NCI-H82 treated with DMSO at 0.1 percent for 48 hours (cell line): ENCODE measurements around the gene LDLRAD4.
"Not testable (repeated sequence)": the region's sequence is repeated elsewhere in the genome, so short reads cannot be mapped to it uniquely, and the experiment has no call there.

Source experiments
- DNase-seq: peaks from one replicate; lab custom pipeline; 2025; ENCODE audit not compliant: unreplicated experiment; lab: John Stamatoyannopoulos, UW

LDLRAD4 gene

GRCh38 chr18:13324880-13325279, 106.3 kb downstream of the LDLRAD4 start:
- DNase-seq = no peak

DNA sequence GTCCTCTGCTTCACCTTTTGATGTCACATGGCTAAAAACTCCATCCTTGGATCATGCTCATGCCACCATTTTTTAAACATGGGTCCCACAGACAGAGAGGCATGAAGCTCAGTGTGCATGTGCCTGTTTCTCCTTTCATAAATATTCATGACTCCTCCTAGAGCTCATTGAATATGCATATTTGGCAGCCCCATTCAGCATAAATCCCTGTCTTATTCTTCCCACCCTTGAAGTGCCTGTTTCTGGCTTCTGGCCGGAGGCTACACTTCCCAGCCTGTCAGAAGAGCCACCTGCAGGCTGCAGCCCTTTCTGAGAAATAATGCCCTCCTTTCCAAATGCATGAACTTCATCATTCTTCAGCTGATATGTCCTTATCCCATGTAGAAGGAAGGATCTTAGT, 109.7 kb downstream of the LDLRAD4 start:
- DNase-seq = no peak

DNA sequence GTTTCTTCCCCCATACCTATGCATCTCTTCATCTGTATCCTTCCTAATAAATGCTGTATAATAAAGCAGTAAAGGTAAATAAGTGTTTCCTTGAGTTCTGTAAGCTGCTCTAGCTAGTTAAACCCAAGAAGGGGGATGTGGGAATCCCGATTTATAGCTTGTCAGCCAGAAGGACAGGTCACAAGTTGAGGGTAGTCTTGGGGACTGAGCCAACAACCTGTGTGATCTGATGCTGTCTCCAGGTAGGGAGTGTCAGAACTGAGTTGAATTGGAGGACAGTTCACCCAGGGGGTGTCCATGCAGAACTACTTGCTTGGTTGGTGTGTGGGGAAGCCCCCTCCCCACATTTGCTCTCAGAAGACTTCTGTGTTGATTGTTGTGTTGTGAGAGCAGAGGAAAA, 112.4 kb downstream of the LDLRAD4 start:
- DNase-seq = no peak

DNA sequence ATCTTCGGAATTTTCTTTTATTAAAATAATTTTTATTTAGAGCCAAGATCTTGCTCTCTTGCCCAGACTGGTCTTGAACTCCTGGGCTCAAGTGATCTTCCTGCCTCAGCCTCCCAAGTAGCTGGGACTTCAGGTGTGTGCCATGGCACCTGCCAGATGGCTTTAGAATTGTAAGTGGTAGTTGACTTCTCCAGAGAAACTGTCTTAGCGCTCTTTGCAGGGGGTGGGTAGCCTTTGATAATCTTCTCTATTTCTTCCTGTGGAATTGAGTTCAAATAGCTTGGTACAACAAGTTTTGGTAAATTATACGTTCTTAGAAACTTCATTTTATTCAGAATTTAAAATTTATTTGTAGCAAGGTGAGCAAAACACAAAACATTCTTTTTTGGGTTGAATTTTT, 113.3 kb downstream of the LDLRAD4 start:
- DNase-seq = no peak

GRCh38 chr18:13332874-13333273, 114.3 kb downstream of the LDLRAD4 start:
- DNase-seq = no peak

GRCh38 chr18:13335903-13336302, 117.3 kb downstream of the LDLRAD4 start:
- no peak for DNase-seq

GRCh38 chr18:13336841-13337240, 118.3 kb downstream of the LDLRAD4 start:
- DNase-seq = no peak

- no peak for DNase-seq
These were observed 118.8 kb downstream of the LDLRAD4 start for GRCh38 chr18:13337369-13337768.

- no peak for DNase-seq
These were observed 119.8 kb downstream of the LDLRAD4 start for GRCh38 chr18:13338318-13338717.

DNA sequence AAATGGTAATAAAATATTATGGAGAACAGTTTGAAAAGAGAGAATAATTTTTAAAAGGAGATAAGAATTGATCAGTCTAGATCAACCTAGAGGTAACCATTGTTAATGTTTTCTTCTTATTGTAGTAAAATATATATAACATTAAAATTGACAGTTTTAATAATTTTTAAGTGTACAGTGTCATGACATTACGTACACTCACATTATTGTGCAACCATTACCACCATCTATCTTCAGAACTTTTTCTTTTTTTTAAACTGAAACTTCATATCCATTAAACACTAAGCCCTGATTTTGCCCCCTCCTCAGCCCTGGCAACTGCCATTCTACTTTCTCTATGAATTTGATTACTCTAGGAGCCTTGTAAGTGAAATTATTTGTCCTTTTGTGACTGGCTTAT, 121.1 kb downstream of the LDLRAD4 start:
- no peak for DNase-seq

DNA sequence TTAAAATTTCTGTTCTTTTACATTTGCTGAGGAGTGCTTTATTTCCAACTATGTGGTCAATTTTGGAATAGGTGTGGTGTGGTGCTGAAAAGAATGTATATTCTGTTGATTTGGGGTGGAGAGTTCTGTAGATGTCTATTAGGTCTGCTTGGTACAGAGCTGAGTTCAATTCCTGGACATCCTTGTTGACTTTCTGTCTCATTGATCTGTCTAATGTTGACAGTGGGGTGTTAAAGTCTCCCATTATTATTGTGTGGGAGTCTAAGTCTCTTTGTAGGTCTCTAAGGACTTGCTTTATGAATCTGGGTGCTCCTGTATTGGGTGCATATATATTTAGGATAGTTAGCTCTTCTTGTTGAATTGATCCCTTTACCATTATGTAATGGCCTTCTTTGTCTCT, 127.9 kb downstream of the LDLRAD4 start:
- DNase-seq = not testable (repeated sequence)

DNA sequence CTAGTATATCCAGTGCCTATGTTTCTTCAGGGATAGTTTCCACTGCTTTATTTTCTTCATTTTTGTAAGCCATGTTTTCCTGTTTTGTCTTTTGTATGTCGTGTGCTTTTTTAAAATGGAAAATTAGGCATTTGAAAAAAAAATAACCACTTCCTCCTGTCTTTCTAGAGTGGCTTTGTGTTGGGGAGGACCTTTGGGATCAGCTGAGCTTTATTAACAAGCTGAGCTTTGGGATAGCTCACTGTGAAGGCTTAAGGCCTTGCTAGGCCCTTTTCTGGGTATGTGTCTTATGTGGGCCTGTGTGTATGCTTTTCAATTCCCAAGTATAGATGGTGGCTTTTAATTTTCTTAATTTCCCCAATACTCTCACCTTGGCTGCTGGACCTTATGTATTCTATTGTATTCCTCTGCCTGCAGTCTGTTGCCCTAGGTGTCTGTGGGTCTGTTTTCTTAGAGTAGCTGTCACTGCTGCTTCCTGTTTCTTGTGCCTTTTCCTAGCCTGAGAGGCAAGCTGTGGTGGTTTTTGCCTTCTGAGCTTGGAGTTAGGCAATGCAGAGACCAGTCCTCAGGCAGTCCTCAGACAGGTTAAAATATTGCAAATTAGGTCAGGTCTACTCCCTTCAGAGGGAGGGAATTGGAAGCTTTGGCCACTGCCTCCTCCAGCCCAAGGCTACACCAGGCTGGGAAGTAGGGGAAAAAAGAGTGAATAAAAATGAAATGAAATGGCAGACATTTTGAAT, 134.7 kb downstream of the LDLRAD4 start:
- DNase-seq = no peak

- DNase-seq = no peak
These were observed 135.8 kb downstream of the LDLRAD4 start for GRCh38 chr18:13354402-13354801.

DNA sequence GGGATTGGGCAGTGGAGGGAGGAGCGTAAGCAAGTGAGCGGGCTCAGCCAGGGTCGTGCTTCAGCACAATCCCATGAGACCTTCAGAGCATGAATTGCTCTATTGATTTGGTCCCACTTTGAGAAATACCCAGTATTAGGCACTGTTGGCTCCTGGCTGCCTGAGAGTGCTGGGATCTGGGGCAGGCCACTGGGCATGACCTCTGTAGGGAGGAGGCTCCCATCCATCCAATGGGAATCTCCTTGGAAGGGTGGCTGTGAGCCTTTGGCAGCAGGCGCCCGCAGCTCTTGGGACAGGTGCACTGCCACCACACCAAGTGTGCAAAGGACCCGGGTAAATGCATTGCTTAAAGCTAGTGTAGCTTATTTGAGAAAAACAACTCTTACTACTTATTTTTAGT, 137.5 kb downstream of the LDLRAD4 start:
- no peak for DNase-seq

- no peak for DNase-seq
These were observed 138.7 kb downstream of the LDLRAD4 start for GRCh38 chr18:13357289-13357688.

GRCh38 chr18:13359210-13359609, 140.7 kb downstream of the LDLRAD4 start:
- no peak for DNase-seq

DNA sequence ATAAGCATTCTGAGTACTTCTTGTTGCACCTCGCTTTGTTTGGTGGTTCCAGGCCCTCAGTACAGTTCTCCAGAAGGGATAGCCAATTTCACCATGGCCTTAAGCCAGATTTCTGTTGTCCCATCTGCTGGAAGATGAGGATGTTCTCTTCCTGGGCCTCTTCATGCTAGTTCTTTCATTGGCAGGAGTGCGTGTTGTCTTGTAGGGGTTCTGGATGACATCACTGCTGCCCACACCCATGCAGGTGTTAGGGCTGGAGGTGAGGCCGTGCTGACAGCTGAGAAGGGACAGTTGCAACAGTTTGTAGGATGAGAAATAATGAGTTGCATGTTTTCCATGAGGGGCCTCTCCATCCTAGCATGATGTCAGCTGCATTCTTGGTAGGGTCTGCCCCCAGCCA, 142.9 kb downstream of the LDLRAD4 start:
- DNase-seq = no peak

DNA sequence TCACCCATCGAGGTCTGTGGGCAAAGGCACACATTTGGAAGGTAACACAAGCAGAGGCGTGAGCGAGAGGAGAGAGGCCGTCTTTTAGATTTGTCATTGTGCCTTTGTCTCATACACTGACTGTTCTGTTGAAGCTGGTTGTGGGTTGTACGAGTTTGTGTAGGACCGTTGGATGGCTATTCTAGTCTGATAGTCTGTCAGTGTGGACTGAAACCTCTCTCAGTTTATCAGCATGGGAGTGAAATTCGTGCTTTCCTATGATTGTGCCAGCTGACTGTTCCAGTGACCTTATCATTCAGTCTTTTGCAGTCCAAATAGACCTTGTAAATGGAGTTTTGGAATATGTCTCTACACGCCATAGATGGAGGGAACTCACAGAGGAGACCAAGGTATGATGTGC, 143.5 kb downstream of the LDLRAD4 start:
- no peak for DNase-seq

GRCh38 chr18:13362607-13363006, 144.0 kb downstream of the LDLRAD4 start:
- DNase-seq = no peak

DNA sequence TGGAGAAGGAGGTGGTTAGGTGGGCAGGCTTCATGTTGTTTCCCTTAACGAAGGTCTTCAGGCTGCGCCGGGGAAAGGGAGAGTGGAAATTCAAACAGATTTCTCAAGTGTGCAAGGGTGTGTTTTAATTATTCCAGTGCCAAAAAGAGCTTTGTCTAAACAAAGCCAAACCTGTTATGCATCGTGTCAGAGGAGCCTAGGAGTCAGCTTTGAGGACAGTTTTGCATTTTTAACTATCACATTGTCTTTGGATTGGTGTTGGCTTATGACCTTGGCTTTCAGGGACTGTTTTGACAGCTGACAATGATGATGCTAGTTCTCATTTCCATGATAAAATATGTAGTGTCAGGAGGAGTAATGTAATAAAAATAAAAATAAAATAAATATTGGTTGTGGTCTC, 144.8 kb downstream of the LDLRAD4 start:
- DNase-seq = no peak

DNA sequence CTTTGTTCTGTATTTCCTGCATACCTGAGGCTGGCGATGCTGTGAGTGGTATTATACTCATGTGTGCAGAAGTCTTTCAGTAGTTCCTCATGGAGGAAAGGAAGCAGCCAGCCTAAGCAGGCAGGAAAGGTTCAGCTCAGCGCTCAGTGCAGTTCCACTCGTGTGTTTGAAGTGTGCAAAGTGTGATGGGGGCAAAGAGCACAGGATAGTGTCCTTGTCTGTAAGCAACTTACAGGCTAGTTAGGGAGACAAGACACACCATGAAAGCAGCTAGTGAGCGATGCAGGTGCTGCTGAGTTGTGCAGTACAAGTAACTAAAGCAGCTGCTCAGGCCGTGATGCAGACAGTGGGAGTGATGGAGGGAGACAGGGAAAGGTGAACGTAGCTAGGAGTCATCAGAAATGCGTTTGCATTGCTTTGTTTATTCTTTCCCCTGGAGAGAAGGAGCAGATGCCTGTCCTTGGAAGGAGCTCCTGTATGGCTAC, 146.2 kb downstream of the LDLRAD4 start:
- no peak for DNase-seq

- DNase-seq = no peak
These were observed 147.6 kb downstream of the LDLRAD4 start for GRCh38 chr18:13366131-13366530.

- no peak for DNase-seq
These were observed 148.0 kb downstream of the LDLRAD4 start for GRCh38 chr18:13366541-13366940.
